A549 (cell line): ENCODE results near the gene MOV10L1. TPM values are rescaled to one million over a fixed set of nuclear protein-coding genes. Genes with fewer than 3 reads are reported as not detected.

ENCODE experiments used
- ATAC-seq, 2 experiments: fragments of 200-7000 bp in 1 of 2; fragments of >200 bp in 1 of 2; cut with Nextera tagmentation in 1 of 2; cut with Tn5 transposase in 1 of 2; 3 replicates each; pipeline versions ENCODE4 v1.8.0 to v1.9.1; 2018 to 2020; ENCODE audit warnings: mild to moderate bottlenecking in 1 of 2, moderate library complexity in 1 of 2
- CTCF ChIA-PET: fragments of 300-600 bp; sonication (Branson Sonifier 250); formaldehyde crosslinking; extraction: SDS; loops from one replicate; lab custom pipeline; 2021; ENCODE audit warnings: antibody characterized with exemption, inconsistent platforms; lab: Yijun Ruan, JAX
- POLR2A ChIA-PET: fragments of 350-600 bp; formaldehyde crosslinking; extraction: SDS; loops from one replicate; lab custom pipeline; 2021; ENCODE audit warnings: antibody characterized with exemption, inconsistent platforms; lab: Yijun Ruan, JAX
- DNase-seq, 2 experiments: peaks; one replicate each; pipeline versions ENCODE4 v3.0.0 to v3.0.0-alpha.2; 2011 to 2016; ENCODE audit warnings: low read depth in 1 of 2, low spot score in 1 of 2
- FAIRE-seq: peaks from 2 replicates; lab custom pipeline; 2011; peaks lifted over from hg19 to GRCh38; lab: Jason Lieb, UNC
- H3K27ac ChIP-seq, 2 experiments: fragments of >200 bp; sonication (Bioruptor Twin); formaldehyde crosslinking; 3 replicates each; pipeline ENCODE4 v1.5.1; 2016 to 2017
- H3K4me1 ChIP-seq: fragments of >200 bp; sonication (Bioruptor Twin); formaldehyde crosslinking; 3 replicates; pipeline ENCODE4 v1.6.1; 2016
- H3K4me2 ChIP-seq: fragments of >200 bp; sonication (Bioruptor Twin); formaldehyde crosslinking; 3 replicates; pipeline ENCODE4 v1.6.1; 2016
- H3K4me3 ChIP-seq: fragments of >200 bp; sonication (Bioruptor Twin); formaldehyde crosslinking; 3 replicates; pipeline ENCODE4 v1.5.1; 2016
- H3K9me3 ChIP-seq: fragments of >200 bp; sonication (Bioruptor Twin); formaldehyde crosslinking; 3 replicates; pipeline ENCODE4 v1.6.1; 2016
- BHLHE40 ChIP-seq: IDR thresholded peaks from 2 replicates; pipeline ENCODE4 v1.6.1; 2012; ENCODE audit warnings: low read depth, low read length, inconsistent platforms
- CBX2 ChIP-seq: fragments of 200-600 bp; sonication (generic); IDR thresholded peaks from 2 replicates; pipeline ENCODE4 v1.6.1; 2016; ENCODE audit warnings: low read depth, mild to moderate bottlenecking, borderline replicate concordance
- EHF ChIP-seq: fragments of 250-450 bp; sonication (Bioruptor Pico); IDR thresholded peaks from 2 replicates; pipeline ENCODE4 v1.5.0; 2020; ENCODE audit warnings: mild to moderate bottlenecking
- FOXS1 ChIP-seq: fragments of 250-450 bp; sonication (Bioruptor Pico); IDR thresholded peaks from 2 replicates; pipeline ENCODE4 v1.5.0; 2020; ENCODE audit warnings: mild to moderate bottlenecking, moderate library complexity
- GATA3 ChIP-seq: IDR thresholded peaks from 2 replicates; pipeline ENCODE4 v1.6.1; 2012; ENCODE audit warnings: borderline replicate concordance
- HEYL ChIP-seq: fragments of 250-450 bp; sonication (Bioruptor Pico); IDR thresholded peaks from 2 replicates; pipeline ENCODE4 v1.8.0; 2021; ENCODE audit warnings: mild to moderate bottlenecking, moderate library complexity
- NR3C1 ChIP-seq: fragments of >200 bp; sonication (Bioruptor Twin); formaldehyde crosslinking; IDR thresholded peaks from 3 replicates; pipeline ENCODE4 v1.6.1; 2017
- POLR2AphosphoS2 ChIP-seq: conservative IDR thresholded peaks from 2 replicates; pipeline ENCODE4 v1.6.1; 2012; ENCODE audit warnings: low read length, improper control_type of control experiment, inconsistent platforms
- RAD21 ChIP-seq, 2 experiments: fragments of >200 bp in 1 of 2; sonication (Bioruptor Twin) in 1 of 2; formaldehyde crosslinking in 1 of 2; IDR thresholded peaks in 1 of 2; conservative IDR thresholded peaks in 1 of 2; 2 replicates in 1 of 2; 3 replicates in 1 of 2; pipeline ENCODE4 v1.6.1; 2012 to 2018; ENCODE audit warnings: inconsistent platforms in 1 of 2
- RCOR1 ChIP-seq: fragments of 150-350 bp; IDR thresholded peaks from 2 replicates; pipeline ENCODE4 v1.6.1; 2014; ENCODE audit warnings: antibody characterized with exemption, low read length, low read depth
- RFX5 ChIP-seq: fragments of 450-650 bp; IDR thresholded peaks from 2 replicates; pipeline ENCODE4 v1.7.1; 2014; ENCODE audit warnings: antibody characterized with exemption, mild to moderate bottlenecking, moderate library complexity
- RNF2 ChIP-seq: fragments of 200-600 bp; sonication (generic); IDR thresholded peaks from 2 replicates; pipeline ENCODE4 v1.6.1; 2016; ENCODE audit warnings: low read depth, mild to moderate bottlenecking, antibody characterized with exemption, moderate library complexity, borderline replicate concordance
- SREBF2 ChIP-seq: fragments of 450-650 bp; IDR thresholded peaks from 2 replicates; pipeline ENCODE4 v1.6.1; 2014; ENCODE audit warnings: mild to moderate bottlenecking, moderate library complexity
- TFCP2L1 ChIP-seq: fragments of 250-450 bp; sonication (Bioruptor Pico); IDR thresholded peaks from 2 replicates; pipeline ENCODE4 v1.5.0; 2021; ENCODE audit warnings: mild to moderate bottlenecking
- ZFP36 ChIP-seq: fragments of 450-650 bp; IDR thresholded peaks from 2 replicates; pipeline ENCODE4 v1.6.1; 2014; ENCODE audit warnings: borderline replicate concordance; ENCODE audit not compliant: partially characterized antibody
- ZNF302 ChIP-seq: fragments of 250-450 bp; sonication (Bioruptor Pico); IDR thresholded peaks from 2 replicates; pipeline ENCODE4 v1.9.0; 2021; ENCODE audit warnings: inconsistent platforms, mild to moderate bottlenecking, moderate library complexity
- WGBS: methylation state at CpG from one replicate; pipeline ENCODE4 v1.1.6; 2017; ENCODE audit errors: missing lambda C conversion rate; 5-methylcytosine and 5-hydroxymethylcytosine counted together
- polyA plus RNA-seq, 4 experiments: library from polyadenylated mRNA; depleted of rRNA in 3 of 4; stranded (reverse); fragments of >200 nt; fragmentation: RNase III in 1 of 4; extraction: RNeasy Plus Mini Kit Qiagen cat#74134 plus additional on column Dnase treatment in 1 of 4; gene quantifications; 2 replicates in 3 of 4; 3 replicates in 1 of 4; pipeline ENCODE4 v1.2.3, GENCODE V29; 2011 to 2017
- TF ChIP-seq, protein P1 (sequence below): IDR thresholded peaks from 2 replicates; pipeline ENCODE4 v1.6.1; 2012; ENCODE audit warnings: low read depth, borderline replicate concordance
- TF ChIP-seq, protein P2 (sequence below): IDR thresholded peaks from 2 replicates; pipeline ENCODE4 v1.6.1; 2012
- TF ChIP-seq, protein P3 (sequence below): fragments of >200 bp; sonication (Bioruptor Twin); formaldehyde crosslinking; IDR thresholded peaks from 3 replicates; pipeline ENCODE4 v1.5.1; 2016

The MOV10L1 gene
- polyA plus RNA-seq, 2 of the 4 experiments (the other 2 are of a cell fraction) = 0.04 TPM

DNA sequence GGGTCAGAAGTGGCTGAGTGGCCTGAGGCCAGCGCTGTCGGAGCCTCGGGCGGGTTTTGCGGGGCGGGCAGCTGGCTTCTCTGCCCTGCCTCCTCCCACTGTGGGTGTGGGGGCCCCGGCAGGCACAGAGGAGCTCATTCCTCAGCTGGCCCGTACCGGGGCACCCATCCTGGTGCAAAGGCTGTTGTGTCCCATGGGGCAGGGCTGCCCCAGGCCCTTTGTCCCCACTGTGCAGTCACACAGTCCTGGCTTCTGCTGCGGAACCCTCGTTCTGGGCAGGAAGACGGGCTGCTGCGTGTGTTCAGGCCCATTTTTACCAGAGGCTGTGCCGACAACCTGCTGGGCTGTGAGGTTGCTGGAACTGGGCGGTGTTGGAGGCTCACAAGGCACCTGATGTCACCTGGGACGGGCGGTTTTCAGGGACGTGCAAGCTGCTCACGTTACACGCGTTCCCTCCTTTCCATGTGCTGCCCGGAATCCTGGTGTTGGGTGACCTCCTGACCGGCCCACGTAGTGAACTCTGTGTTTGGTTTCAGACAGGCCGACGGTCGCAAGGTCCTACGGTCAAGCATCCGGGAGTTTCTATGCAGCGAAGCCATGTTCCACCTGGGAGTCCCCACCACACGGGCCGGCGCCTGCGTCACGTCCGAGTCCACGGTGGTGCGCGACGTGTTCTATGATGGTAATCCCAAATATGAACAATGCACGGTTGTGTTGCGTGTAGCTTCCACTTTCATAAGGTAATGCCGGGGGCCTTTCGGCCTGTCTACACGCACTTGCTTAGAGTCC, 116.2 kb downstream of the MOV10L1 start:
- H3K27ac ChIP-seq = no peak overlapping the region
- TF ChIP-seq BHLHE40 (no peak), CBX2 (no peak), HEYL (CRISPR knock-in tag) (no peak), EHF (CRISPR knock-in tag) (no peak), GATA3 (no peak), RAD21 (conservative IDR thresholded peaks at IDR 0.05 in 1 of 2, IDR thresholded peaks at IDR 0.05 in 1 of 2) (no peak), ZFP36 (no peak), POLR2AphosphoS2 (no peak), RCOR1 (no peak), NR3C1 (no peak), FOXS1 (CRISPR knock-in tag) (no peak), ZNF302 (CRISPR knock-in tag) (no peak), TFCP2L1 (CRISPR knock-in tag) (no peak), RNF2 (no peak), SREBF2 (no peak), RFX5 (no peak)
- TF ChIP-seq, protein P1, sequence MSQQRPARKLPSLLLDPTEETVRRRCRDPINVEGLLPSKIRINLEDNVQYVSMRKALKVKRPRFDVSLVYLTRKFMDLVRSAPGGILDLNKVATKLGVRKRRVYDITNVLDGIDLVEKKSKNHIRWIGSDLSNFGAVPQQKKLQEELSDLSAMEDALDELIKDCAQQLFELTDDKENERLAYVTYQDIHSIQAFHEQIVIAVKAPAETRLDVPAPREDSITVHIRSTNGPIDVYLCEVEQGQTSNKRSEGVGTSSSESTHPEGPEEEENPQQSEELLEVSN = no peak
- TF ChIP-seq, protein P2, sequence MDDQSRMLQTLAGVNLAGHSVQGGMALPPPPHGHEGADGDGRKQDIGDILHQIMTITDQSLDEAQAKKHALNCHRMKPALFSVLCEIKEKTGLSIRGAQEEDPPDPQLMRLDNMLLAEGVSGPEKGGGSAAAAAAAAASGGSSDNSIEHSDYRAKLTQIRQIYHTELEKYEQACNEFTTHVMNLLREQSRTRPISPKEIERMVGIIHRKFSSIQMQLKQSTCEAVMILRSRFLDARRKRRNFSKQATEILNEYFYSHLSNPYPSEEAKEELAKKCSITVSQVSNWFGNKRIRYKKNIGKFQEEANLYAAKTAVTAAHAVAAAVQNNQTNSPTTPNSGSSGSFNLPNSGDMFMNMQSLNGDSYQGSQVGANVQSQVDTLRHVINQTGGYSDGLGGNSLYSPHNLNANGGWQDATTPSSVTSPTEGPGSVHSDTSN = no peak
- no peak for ATAC-seq
- no peaks in the 10 kb centered on the region for H3K4me1 ChIP-seq
- FAIRE-seq = no peak
- H3K9me3 ChIP-seq = peaks cover 10% of the 10 kb centered on the region; the same call in 2 of the 3 replicates
- no peak overlapping the region for H3K4me3 ChIP-seq
- ChIA-PET CTCF (interaction anchor here (0.9 to 4.6 kb wide), 6 partner anchors 18 to 58 kb away, joined by 3 to 32 read pairs (median 4); no protein-coding TSS in a partner anchor), POLR2A (no interaction called here)
- H3K4me2 ChIP-seq = no peak overlapping the region
- 95% methylated on average over 30 of the region's 45 CpGs for WGBS
- no peak for DNase-seq

DNA sequence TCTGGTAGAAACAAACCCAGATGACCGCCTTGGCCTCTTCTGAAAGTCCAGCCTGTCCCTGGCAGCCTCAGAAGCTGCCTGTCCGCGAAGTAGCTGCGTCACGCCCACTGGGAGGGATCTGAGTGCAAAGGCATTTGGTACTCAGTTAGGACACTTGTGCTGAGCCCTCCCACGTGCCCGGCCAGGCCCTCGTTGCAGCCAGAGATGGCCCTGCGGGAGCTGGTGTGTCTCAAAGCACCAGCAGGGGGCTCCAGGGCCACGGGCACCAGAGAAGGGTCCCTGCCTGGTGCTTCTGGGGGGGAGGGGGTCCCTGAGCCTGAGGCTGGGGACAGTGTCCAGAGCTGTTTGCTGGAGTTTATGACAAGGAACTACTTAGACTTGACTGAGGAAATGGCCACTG, 116.8 kb downstream of the MOV10L1 start:
- Histone ChIP-seq H3K27ac (no peak overlapping the region), H3K9me3 (peaks cover 10% of the 10 kb centered on the region; the same call in 2 of the 3 replicates), H3K4me2 (no peak overlapping the region), H3K4me3 (no peak overlapping the region), H3K4me1 (no peaks in the 10 kb centered on the region)
- TF ChIP-seq RFX5 = no peak
- TF ChIP-seq, protein P3, sequence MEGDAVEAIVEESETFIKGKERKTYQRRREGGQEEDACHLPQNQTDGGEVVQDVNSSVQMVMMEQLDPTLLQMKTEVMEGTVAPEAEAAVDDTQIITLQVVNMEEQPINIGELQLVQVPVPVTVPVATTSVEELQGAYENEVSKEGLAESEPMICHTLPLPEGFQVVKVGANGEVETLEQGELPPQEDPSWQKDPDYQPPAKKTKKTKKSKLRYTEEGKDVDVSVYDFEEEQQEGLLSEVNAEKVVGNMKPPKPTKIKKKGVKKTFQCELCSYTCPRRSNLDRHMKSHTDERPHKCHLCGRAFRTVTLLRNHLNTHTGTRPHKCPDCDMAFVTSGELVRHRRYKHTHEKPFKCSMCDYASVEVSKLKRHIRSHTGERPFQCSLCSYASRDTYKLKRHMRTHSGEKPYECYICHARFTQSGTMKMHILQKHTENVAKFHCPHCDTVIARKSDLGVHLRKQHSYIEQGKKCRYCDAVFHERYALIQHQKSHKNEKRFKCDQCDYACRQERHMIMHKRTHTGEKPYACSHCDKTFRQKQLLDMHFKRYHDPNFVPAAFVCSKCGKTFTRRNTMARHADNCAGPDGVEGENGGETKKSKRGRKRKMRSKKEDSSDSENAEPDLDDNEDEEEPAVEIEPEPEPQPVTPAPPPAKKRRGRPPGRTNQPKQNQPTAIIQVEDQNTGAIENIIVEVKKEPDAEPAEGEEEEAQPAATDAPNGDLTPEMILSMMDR = 0 out of 3 replicates have a peak, but pooled peaks have one; percentile 10
- FAIRE-seq (no peak), ATAC-seq (peak in 1 of 2 experiments; percentile 60; a peak in 3 of 6 replicates), DNase-seq (peak in 1 of 2 experiments; percentile 37)
- POLR2A ChIA-PET = no interaction called here
- CTCF ChIA-PET = interaction anchor here (1.1 to 4.6 kb wide), 5 partner anchors 18 to 59 kb away, joined by 3 to 32 read pairs (median 4); no protein-coding TSS in a partner anchor
- 75% methylated on average over 8 of the region's 10 CpGs for WGBS
